Thyroid gland (tissue), 4 donors: ENCODE data around the gene PGS1. TPM values are rescaled to one million over a fixed set of nuclear protein-coding genes. Genes with fewer than 3 reads are reported as not detected.

Experiments used
- DNase-seq, 2 donors: peaks; one replicate each; pipeline ENCODE4 v3.0.0-alpha.2; 2019
- H3K27ac ChIP-seq, 3 donors: fragments of 200-600 bp; sonication (generic); 1 replicate in 2 of 3; 2 replicates in 1 of 3; pipeline ENCODE4 v1.5.1; 2016 to 2019; ENCODE audit warnings: mild to moderate bottlenecking in 1 of 3, moderate library complexity in 1 of 3
- H3K27me3 ChIP-seq: fragments of 200-600 bp; sonication (generic); one replicate; pipeline ENCODE4 v1.5.1; 2019
- H3K36me3 ChIP-seq, 2 donors: fragments of 200-600 bp; sonication (generic); one replicate each; pipeline ENCODE4 v1.5.1; 2016 to 2019
- H3K4me1 ChIP-seq, 2 donors: fragments of 200-600 bp; sonication (generic); one replicate each; pipeline ENCODE4 v1.5.1; 2017 to 2019
- H3K4me3 ChIP-seq, 3 donors: fragments of 200-600 bp; sonication (generic); replicated peaks in 1 of 3; 1 replicate in 2 of 3; 2 replicates in 1 of 3; pipeline ENCODE4 v1.5.1; 2016; ENCODE audit warnings: mild to moderate bottlenecking in 1 of 3
- H3K9me3 ChIP-seq: fragments of 200-600 bp; sonication (generic); one replicate; pipeline ENCODE4 v1.5.1; 2017
- POLR2A ChIP-seq, 2 donors: fragments of 450-650 bp; IDR thresholded peaks; one replicate each; pipeline ENCODE4 v1.6.1; 2017; ENCODE audit warnings: antibody characterized with exemption in 2 of 2, mild to moderate bottlenecking in 2 of 2, moderate library complexity in 1 of 2
- WGBS, 2 donors: methylation state at CpG; one replicate each; pipeline ENCODE4 v1.1.5; 2017; 5-methylcytosine and 5-hydroxymethylcytosine counted together
- intact Hi-C: fragments of 100-400 bp; cut with DNase I; formaldehyde crosslinking; loops from one replicate; pipeline ENCODE4 v1.15.1; 2023
- total RNA-seq, 4 donors: library from RNA; depleted of rRNA; stranded (reverse); fragments of >200 nt; gene quantifications; one replicate each; pipeline ENCODE4 v1.2.3, GENCODE V29; 2016
- TF ChIP-seq, protein P1 (sequence below), 6 experiments: fragments of 200-600 bp in 3 of 6; fragments of 450-650 bp in 3 of 6; sonication (generic) in 3 of 6; IDR thresholded peaks; one replicate each; pipeline ENCODE4 v1.5.1; 2016 to 2019; ENCODE audit warnings: antibody characterized with exemption in 6 of 6, mild to moderate bottlenecking in 2 of 6, inconsistent platforms in 1 of 6, moderate library complexity in 1 of 6

The PGS1 gene
- total RNA-seq, 4 donors from 2014 or later, result 41.2 to 87.2 (median 69.1) TPM

DNA sequence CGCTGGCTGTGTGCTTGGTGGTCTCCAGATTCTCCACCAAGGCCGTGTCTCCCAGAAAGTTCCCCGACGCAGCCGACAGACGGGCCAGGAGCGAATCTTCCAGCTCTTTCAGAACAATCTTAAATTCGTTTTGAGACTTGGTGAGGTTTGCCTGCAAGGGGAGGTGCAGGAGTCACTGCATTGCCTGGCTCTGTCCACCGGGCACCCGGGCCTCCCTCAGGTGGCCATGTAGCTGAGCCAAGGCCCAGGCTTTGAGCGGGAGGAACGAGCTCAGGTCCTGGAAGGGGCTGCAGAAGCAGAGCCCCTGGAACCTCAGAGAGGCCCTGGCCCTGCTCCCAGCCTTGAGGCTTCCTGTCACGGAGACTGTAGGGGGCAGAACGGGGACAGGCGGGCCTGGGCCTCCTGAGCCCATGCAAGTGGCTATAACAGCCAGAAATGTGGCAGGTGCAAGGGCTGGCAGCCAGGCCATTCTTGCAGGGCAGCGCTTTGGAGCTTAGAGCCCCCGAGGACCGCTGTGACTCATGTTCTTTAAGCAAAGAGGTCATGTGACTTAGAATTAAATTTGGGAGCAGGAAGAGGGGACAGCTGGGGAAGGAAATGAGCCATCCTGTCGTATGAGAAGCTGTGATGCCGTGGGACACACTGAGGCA, 72.4 kb downstream of the PGS1 start:
- H3K36me3 ChIP-seq, result no peaks in the 10 kb centered on the region
- H3K9me3 ChIP-seq, result no peaks in the 10 kb centered on the region
- intact Hi-C loops, result no loop called here
- TF ChIP-seq, protein P1, sequence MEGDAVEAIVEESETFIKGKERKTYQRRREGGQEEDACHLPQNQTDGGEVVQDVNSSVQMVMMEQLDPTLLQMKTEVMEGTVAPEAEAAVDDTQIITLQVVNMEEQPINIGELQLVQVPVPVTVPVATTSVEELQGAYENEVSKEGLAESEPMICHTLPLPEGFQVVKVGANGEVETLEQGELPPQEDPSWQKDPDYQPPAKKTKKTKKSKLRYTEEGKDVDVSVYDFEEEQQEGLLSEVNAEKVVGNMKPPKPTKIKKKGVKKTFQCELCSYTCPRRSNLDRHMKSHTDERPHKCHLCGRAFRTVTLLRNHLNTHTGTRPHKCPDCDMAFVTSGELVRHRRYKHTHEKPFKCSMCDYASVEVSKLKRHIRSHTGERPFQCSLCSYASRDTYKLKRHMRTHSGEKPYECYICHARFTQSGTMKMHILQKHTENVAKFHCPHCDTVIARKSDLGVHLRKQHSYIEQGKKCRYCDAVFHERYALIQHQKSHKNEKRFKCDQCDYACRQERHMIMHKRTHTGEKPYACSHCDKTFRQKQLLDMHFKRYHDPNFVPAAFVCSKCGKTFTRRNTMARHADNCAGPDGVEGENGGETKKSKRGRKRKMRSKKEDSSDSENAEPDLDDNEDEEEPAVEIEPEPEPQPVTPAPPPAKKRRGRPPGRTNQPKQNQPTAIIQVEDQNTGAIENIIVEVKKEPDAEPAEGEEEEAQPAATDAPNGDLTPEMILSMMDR (IDR thresholded peaks at IDR 0.05), result no peak
- TF ChIP-seq POLR2A (IDR thresholded peaks at IDR 0.05), result no peak
- H3K27ac ChIP-seq, result no peak overlapping the region
- DNase-seq, result no peak
- H3K4me1 ChIP-seq, result no peaks in the 10 kb centered on the region
- H3K27me3 ChIP-seq, result no peaks in the 10 kb centered on the region
- H3K4me3 ChIP-seq, result peak overlapping the region in 1 of 3 donors; percentile 2
- WGBS, 2 donors, result 76 to 81% methylated on average over 12 to 13 of the region's 20 CpGs

DNA sequence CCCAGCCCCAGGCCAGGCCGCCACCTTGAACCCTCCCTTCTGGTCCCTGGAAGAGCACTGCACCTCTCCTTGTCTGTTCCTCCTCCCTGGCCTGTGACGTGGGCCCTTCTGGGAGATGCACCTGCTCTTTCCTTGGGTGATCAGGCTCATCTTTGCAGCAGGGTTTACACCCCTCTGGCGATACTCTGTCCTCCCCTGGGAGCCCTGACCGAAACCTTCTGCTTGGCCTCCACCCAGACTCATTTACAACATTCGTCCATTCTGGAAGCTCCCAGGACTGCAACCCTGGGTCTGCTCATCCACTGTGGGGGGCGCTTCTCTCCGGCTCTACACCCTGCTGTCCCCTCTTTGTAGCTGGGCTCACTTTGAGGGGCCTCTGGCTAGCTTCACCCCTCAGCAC, 73.3 kb downstream of the PGS1 start:
- H3K9me3 ChIP-seq, result no peaks in the 10 kb centered on the region
- no peaks in the 10 kb centered on the region for H3K36me3 ChIP-seq
- TF ChIP-seq, protein P1 (IDR thresholded peaks at IDR 0.05), result no peak
- no peak for TF ChIP-seq POLR2A (IDR thresholded peaks at IDR 0.05)
- no peak overlapping the region for H3K27ac ChIP-seq
- H3K27me3 ChIP-seq, result no peaks in the 10 kb centered on the region
- no peaks in the 10 kb centered on the region for H3K4me1 ChIP-seq
- intact Hi-C loops, result no loop called here
- WGBS, 2 donors, result 89 to 92% methylated on average over 7 of the region's 7 CpGs
- DNase-seq, result no peak
- H3K4me3 ChIP-seq, result no peak overlapping the region

DNA sequence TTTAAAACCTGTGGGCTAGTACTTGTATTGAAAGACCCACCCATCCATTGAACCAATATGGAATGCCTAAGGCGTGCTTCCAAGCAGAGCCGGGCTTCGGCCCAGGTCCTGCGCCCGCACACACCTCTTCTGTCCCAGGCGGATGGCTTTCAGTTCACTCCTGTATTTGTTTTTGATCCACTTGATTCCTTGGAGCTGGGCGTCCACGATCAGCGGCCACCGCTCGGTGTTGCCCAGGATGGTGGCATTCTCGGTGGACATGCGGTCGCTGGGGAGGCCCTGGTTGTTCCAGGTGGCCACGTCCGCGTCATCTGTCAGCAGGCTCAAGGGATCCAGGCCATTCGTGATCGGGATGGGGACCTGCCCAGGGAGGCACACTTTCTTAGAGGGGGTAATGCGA, 75.9 kb downstream of the PGS1 start:
- H3K27ac ChIP-seq, result no peak overlapping the region
- no peaks in the 10 kb centered on the region for H3K9me3 ChIP-seq
- H3K36me3 ChIP-seq, result no peaks in the 10 kb centered on the region
- TF ChIP-seq, protein P1 (IDR thresholded peaks at IDR 0.05), result no peak
- no peak for TF ChIP-seq POLR2A (IDR thresholded peaks at IDR 0.05)
- WGBS, 2 donors, result 91 to 95% methylated on average over 19 to 20 of the region's 20 CpGs
- no peak for DNase-seq
- no peaks in the 10 kb centered on the region for H3K4me1 ChIP-seq
- H3K27me3 ChIP-seq, result no peaks in the 10 kb centered on the region
- intact Hi-C loops, result no loop called here
- H3K4me3 ChIP-seq, result no peak overlapping the region

DNA sequence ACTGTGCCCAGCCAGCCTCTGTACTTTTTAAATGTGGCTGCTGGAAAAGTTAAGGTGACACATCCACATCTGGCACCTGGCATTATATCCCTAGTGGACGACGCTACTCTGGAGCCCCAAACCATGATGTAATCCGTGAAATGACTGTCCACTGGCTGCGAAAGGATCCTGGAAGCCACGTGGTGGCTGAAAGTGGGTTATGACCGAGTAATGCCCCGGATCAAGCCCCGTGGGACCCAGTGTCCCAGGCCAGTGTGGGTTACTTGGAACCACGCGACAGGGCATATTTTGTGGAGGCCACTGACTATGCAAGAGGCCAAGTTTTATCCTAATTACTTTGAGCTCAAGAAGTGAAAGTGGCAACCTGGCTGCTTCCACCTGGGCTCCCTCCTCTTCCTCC, 79.6 kb downstream of the PGS1 start:
- H3K27ac ChIP-seq, result no peak overlapping the region
- H3K9me3 ChIP-seq, result no peaks in the 10 kb centered on the region
- intact Hi-C loops, result no loop called here
- no peak for DNase-seq
- no peaks in the 10 kb centered on the region for H3K36me3 ChIP-seq
- H3K4me1 ChIP-seq, result peaks cover 0 to 6% of the 10 kb centered on the region in 2 donors
- H3K27me3 ChIP-seq, result no peaks in the 10 kb centered on the region
- WGBS, 2 donors, result 83 to 94% methylated on average over 10 of the region's 10 CpGs
- no peak overlapping the region for H3K4me3 ChIP-seq
- TF ChIP-seq POLR2A (IDR thresholded peaks at IDR 0.05), result no peak
- TF ChIP-seq, protein P1 (IDR thresholded peaks at IDR 0.05), result no peak

DNA sequence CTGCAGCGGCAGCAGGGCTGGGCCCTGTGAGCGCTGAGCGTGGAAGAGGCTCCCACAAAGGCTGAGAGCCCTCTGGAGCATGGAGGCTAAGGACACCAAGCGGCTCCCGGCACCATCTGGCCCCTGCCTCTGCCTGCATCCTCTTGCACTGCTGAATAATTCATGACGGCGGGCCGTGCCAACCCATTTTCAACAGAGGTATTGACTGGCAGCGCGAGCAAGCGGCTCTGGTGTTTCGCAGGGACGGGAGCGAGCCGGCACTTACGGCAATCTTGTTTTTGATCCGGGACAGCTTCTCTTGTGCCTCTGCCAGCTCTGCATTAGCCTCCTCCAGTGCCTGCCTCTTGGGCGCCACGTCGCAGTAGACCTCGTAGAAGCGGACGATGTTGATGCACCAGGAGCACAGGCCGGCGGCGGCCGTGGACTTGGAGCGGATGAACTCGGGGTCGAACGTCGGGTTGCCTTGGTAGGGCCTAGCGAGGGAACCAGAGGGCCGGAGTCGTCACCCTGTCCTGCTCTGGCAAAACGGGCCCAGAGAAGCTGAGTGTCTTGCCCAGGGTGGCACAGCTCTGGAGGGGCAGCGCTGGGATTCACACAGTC, 80.4 kb downstream of the PGS1 start:
- TF ChIP-seq, protein P1 (IDR thresholded peaks at IDR 0.05), result no peak
- no peak for TF ChIP-seq POLR2A (IDR thresholded peaks at IDR 0.05)
- Histone ChIP-seq H3K36me3 (no peaks in the 10 kb centered on the region), H3K9me3 (no peaks in the 10 kb centered on the region), H3K27ac (no peak overlapping the region), H3K4me3 (no peak overlapping the region), H3K27me3 (no peaks in the 10 kb centered on the region), H3K4me1 (peaks cover 0 to 6% of the 10 kb centered on the region in 2 donors)
- WGBS, 2 donors, result 90 to 92% methylated on average over 37 of the region's 37 CpGs
- no peak for DNase-seq
- intact Hi-C loops, result no loop called here
